BE2C (cell line): ENCODE measurements around the gene FRMD5.

Experiments used
- DNase-seq: peaks from one replicate; pipeline ENCODE4 v3.0.0-alpha.2; 2020
- H3K27me3 ChIP-seq: fragments of 250-450 bp; sonication (Bioruptor Pico); 2 replicates; pipeline ENCODE4 v1.5.1; 2020; ENCODE audit warnings: mild to moderate bottlenecking
- H3K36me3 ChIP-seq: fragments of 250-450 bp; sonication (Bioruptor Pico); 2 replicates; pipeline ENCODE4 v1.5.1; 2020; ENCODE audit warnings: mild to moderate bottlenecking
- H3K4me1 ChIP-seq: fragments of 250-450 bp; sonication (Bioruptor Pico); 2 replicates; pipeline ENCODE4 v1.5.1; 2020
- H3K4me3 ChIP-seq: 2 replicates; pipeline ENCODE4 v1.5.1; 2011; ENCODE audit warnings: low read depth, low read length
- H3K9me3 ChIP-seq: fragments of 250-450 bp; sonication (Bioruptor Pico); 2 replicates; pipeline ENCODE4 v1.5.1; 2020
- TF ChIP-seq, protein P1 (sequence below): IDR thresholded peaks from 2 replicates; pipeline ENCODE4 v1.5.1; 2012; ENCODE audit warnings: mild to moderate bottlenecking, low read depth, low read length

FRMD5 gene

GRCh38 chr15:44092221-44092620 is 102.8 kb downstream of the FRMD5 start:
- Histone ChIP-seq H3K4me1 (no peaks in the 10 kb centered on the region), H3K4me3 (no peak overlapping the region)
- DNase-seq = no peak

DNA sequence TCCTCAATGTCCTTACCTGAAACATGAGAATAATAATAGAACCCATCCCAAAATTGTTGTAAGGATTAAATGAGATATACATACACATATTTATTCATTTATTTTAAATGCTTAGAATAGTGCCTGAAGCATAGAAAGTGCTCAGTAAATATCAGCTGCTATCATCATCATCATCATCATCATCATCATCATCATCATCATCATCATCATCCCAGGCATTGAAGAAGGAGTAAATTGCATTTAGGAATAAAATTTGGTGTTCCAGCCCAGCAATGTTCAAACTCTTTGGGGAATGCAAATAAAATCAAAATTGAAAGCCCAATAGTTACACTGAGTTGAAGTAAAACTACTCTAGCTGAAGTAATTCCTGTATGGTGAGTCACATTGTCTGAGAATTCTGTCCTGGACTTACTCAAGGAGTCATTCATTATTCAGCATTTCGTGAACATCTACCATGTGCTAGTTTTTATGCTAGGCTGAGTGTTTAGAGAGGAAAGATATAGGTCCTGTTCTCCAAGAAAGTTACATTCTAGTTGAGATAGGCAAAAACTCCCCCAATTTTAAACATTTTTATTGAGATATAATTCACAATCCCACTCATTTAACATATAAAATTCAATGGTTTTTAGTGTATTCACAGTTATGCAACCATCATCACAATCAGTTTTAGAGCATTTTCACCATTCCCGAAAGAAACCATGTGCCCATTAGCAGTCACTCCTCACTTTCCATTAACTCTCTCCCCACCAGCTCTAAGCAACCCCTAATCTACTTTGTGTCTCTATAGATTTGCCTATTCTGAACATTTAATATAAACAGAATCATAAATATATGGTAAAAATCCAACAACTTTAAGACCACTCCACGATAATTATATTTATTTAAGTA is 107.2 kb downstream of the FRMD5 start:
- H3K4me3 ChIP-seq = no peak overlapping the region
- no peaks in the 10 kb centered on the region for H3K36me3 ChIP-seq
- no peaks in the 10 kb centered on the region for H3K27me3 ChIP-seq
- DNase-seq = no peak
- H3K4me1 ChIP-seq = peaks cover under 1% of the 10 kb centered on the region; the same call in 1 of the 2 replicates
- TF ChIP-seq, protein P1, sequence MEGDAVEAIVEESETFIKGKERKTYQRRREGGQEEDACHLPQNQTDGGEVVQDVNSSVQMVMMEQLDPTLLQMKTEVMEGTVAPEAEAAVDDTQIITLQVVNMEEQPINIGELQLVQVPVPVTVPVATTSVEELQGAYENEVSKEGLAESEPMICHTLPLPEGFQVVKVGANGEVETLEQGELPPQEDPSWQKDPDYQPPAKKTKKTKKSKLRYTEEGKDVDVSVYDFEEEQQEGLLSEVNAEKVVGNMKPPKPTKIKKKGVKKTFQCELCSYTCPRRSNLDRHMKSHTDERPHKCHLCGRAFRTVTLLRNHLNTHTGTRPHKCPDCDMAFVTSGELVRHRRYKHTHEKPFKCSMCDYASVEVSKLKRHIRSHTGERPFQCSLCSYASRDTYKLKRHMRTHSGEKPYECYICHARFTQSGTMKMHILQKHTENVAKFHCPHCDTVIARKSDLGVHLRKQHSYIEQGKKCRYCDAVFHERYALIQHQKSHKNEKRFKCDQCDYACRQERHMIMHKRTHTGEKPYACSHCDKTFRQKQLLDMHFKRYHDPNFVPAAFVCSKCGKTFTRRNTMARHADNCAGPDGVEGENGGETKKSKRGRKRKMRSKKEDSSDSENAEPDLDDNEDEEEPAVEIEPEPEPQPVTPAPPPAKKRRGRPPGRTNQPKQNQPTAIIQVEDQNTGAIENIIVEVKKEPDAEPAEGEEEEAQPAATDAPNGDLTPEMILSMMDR = no peak
- H3K9me3 ChIP-seq = no peaks in the 10 kb centered on the region

More at GRCh38 chr15:44092221-44092620, 102.8 kb downstream of the FRMD5 start:
- no peaks in the 10 kb centered on the region for H3K27me3 ChIP-seq
- no peaks in the 10 kb centered on the region for H3K9me3 ChIP-seq
- no peaks in the 10 kb centered on the region for H3K36me3 ChIP-seq
- TF ChIP-seq, protein P1 = no peak

- H3K4me1 ChIP-seq = peaks cover 7% of the 10 kb centered on the region
- H3K36me3 ChIP-seq = no peaks in the 10 kb centered on the region
- H3K4me3 ChIP-seq = no peak overlapping the region
- TF ChIP-seq, protein P1 = no peak
- H3K9me3 ChIP-seq = no peaks in the 10 kb centered on the region
- H3K27me3 ChIP-seq = no peaks in the 10 kb centered on the region
- DNase-seq = no peak
Observed at GRCh38 chr15:44084770-44085169, 110.3 kb downstream of the FRMD5 start.

DNA sequence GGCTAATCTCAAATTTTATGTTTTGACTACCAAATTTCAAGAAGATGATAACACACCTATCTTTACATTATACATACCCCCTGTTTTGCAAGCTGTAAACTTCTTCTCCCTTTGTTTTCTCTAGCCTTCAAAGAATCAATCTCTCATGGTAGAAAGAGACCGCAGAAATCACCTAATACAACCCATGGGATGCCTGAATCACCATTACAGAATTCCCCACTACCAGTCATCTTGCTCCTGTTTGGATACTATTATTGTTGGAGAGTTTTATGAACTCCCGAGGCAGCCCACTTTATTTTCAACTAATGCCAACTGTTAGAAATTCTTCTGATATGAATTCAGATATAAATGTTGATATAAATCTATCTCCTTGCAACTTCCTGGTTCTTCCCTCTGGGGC is 110.9 kb downstream of the FRMD5 start:
- H3K27me3 ChIP-seq = no peaks in the 10 kb centered on the region
- DNase-seq = no peak
- TF ChIP-seq, protein P1 = no peak
- H3K4me3 ChIP-seq = no peak overlapping the region
- peaks cover 7% of the 10 kb centered on the region for H3K4me1 ChIP-seq
- no peaks in the 10 kb centered on the region for H3K9me3 ChIP-seq
- H3K36me3 ChIP-seq = no peaks in the 10 kb centered on the region

GRCh38 chr15:44082558-44083157 is 112.4 kb downstream of the FRMD5 start:
- DNase-seq = no peak
- Histone ChIP-seq H3K9me3 (no peaks in the 10 kb centered on the region), H3K27me3 (no peaks in the 10 kb centered on the region), H3K36me3 (no peaks in the 10 kb centered on the region), H3K4me1 (peaks cover 7% of the 10 kb centered on the region), H3K4me3 (no peak overlapping the region)
- TF ChIP-seq, protein P1 = no peak
